Neuronal stem cell (in vitro differentiated cells): ENCODE measurements around the gene MICU1.

ENCODE experiments used
- DNase-seq: peaks from one replicate; pipeline ENCODE4 v3.0.0-alpha.2; 2013; ENCODE audit warnings: low spot score
- H2AFZ ChIP-seq: one replicate; pipeline ENCODE4 v1.6.1; 2013; ENCODE audit warnings: mild to moderate bottlenecking, low read length, inconsistent platforms
- H2AK5ac ChIP-seq: 2 replicates; pipeline ENCODE4 v1.6.1; 2013; ENCODE audit warnings: low read depth, mild to moderate bottlenecking, inconsistent platforms, low read length, moderate library complexity, mixed read lengths
- H2BK120ac ChIP-seq: 2 replicates; pipeline ENCODE4 v1.6.1; 2013; ENCODE audit warnings: low read depth, mild to moderate bottlenecking, inconsistent platforms, low read length, moderate library complexity, mixed read lengths
- H2BK12ac ChIP-seq: one replicate; pipeline ENCODE4 v1.6.1; 2013; ENCODE audit warnings: low read length, inconsistent platforms
- H2BK15ac ChIP-seq: 2 replicates; pipeline ENCODE4 v1.6.1; 2013; ENCODE audit warnings: mild to moderate bottlenecking, low read length, inconsistent platforms, mixed read lengths
- H2BK5ac ChIP-seq: one replicate; pipeline ENCODE4 v1.6.1; 2013; ENCODE audit warnings: inconsistent platforms, mild to moderate bottlenecking, low read length, moderate library complexity
- H3K14ac ChIP-seq: one replicate; pipeline ENCODE4 v1.6.1; 2013; ENCODE audit warnings: low read length, inconsistent platforms
- H3K18ac ChIP-seq: 2 replicates; pipeline ENCODE4 v1.6.1; 2013; ENCODE audit warnings: low read length, inconsistent platforms
- H3K23ac ChIP-seq: 2 replicates; pipeline ENCODE4 v1.6.1; 2013; ENCODE audit warnings: low read depth, mild to moderate bottlenecking, mixed read lengths, low read length, inconsistent platforms; ENCODE audit not compliant: poor library complexity
- H3K27ac ChIP-seq: replicated peaks from 3 replicates; pipeline ENCODE4 v1.5.1; 2013; ENCODE audit warnings: low read length, inconsistent platforms
- H3K27me3 ChIP-seq, 3 experiments: 2 replicates each; pipeline ENCODE4 v1.6.1; 2013; ENCODE audit warnings: low read length in 3 of 3, mild to moderate bottlenecking in 2 of 3, inconsistent platforms in 1 of 3, low read depth in 1 of 3, mixed read lengths in 1 of 3, moderate library complexity in 1 of 3; ENCODE audit not compliant: control insufficient read depth in 3 of 3, insufficient read depth in 3 of 3
- H3K36me3 ChIP-seq, 2 donors: replicated peaks in 1 of 2; 2 replicates each; pipeline ENCODE4 v1.6.1; 2013; ENCODE audit warnings: low read length in 2 of 2; ENCODE audit not compliant: control insufficient read depth in 2 of 2, insufficient read depth in 2 of 2
- H3K4ac ChIP-seq: 2 replicates; pipeline ENCODE4 v1.6.1; 2013; ENCODE audit warnings: inconsistent platforms, mild to moderate bottlenecking, low read length, moderate library complexity
- H3K4me1 ChIP-seq, 2 donors: 1 replicate in 1 of 2; 2 replicates in 1 of 2; pipeline ENCODE4 v1.6.1; 2013; ENCODE audit warnings: low read length in 2 of 2, low read depth in 1 of 2; ENCODE audit not compliant: control insufficient read depth in 2 of 2, insufficient read depth in 1 of 2
- H3K4me2 ChIP-seq: one replicate; pipeline ENCODE4 v1.6.1; 2013; ENCODE audit warnings: mild to moderate bottlenecking, low read length, inconsistent platforms; ENCODE audit not compliant: insufficient read depth, poor library complexity, severe bottlenecking
- H3K4me3 ChIP-seq, 2 donors: 2 replicates each; pipeline ENCODE4 v1.5.1; 2013; ENCODE audit warnings: low read length in 2 of 2, mild to moderate bottlenecking in 2 of 2, inconsistent platforms in 1 of 2, moderate library complexity in 1 of 2
- H3K79me1 ChIP-seq: one replicate; pipeline ENCODE4 v1.6.1; 2013; ENCODE audit warnings: low read depth, mild to moderate bottlenecking, inconsistent platforms, low read length, moderate library complexity
- H3K9ac ChIP-seq: one replicate; pipeline ENCODE4 v1.6.1; 2013; ENCODE audit warnings: mild to moderate bottlenecking, low read depth, low read length, inconsistent platforms; ENCODE audit not compliant: poor library complexity
- H3K9me3 ChIP-seq, 2 donors: replicated peaks in 1 of 2; 2 replicates each; pipeline versions ENCODE3 to v1.6.1; 2013; ENCODE audit warnings: low read length in 2 of 2, mild to moderate bottlenecking in 2 of 2, inconsistent platforms in 1 of 2, low read depth in 1 of 2, mixed read lengths in 1 of 2, moderate library complexity in 1 of 2; ENCODE audit not compliant: control insufficient read depth in 2 of 2, insufficient read depth in 1 of 2
- H4K8ac ChIP-seq: one replicate; pipeline ENCODE4 v1.6.1; 2013; ENCODE audit warnings: low read depth, mild to moderate bottlenecking, inconsistent platforms, low read length, moderate library complexity
- H4K91ac ChIP-seq: one replicate; pipeline ENCODE4 v1.6.1; 2013; ENCODE audit warnings: low read length, low read depth, mild to moderate bottlenecking, inconsistent platforms; ENCODE audit not compliant: poor library complexity
- WGBS, 2 donors: extraction: QIAGEN DNeasy Blood & Tissue Kit; methylation state at CpG; one replicate each; pipeline ENCODE4 v1.1.7; 2013; ENCODE audit warnings: missing lambda C conversion rate in 2 of 2, mixed read lengths in 1 of 2; ENCODE audit not compliant: insufficient read length in 2 of 2, insufficient replicate concordance in 1 of 2; ENCODE audit errors: extremely low coverage in 2 of 2; 5-methylcytosine and 5-hydroxymethylcytosine counted together

MICU1 gene

GRCh38 chr10:72323108-72323749 is 302.6 kb downstream of the MICU1 start:
- Histone ChIP-seq H3K9me3 (peaks cover 0 to 2% of the 10 kb centered on the region in 2 donors), H3K79me1 (no peaks in the 10 kb centered on the region), H3K23ac (no peak overlapping the region), H2BK120ac (peak overlapping the region; percentile 1), H3K18ac (peak overlapping the region; percentile 31), H2BK5ac (peak overlapping the region; percentile 88), H3K14ac (no peak overlapping the region), H2BK12ac (no peak overlapping the region), H4K8ac (no peak overlapping the region), H3K9ac (no peak overlapping the region), H3K4ac (no peak overlapping the region), H3K27me3 (peaks cover 0 to 5% (median 0%) of the 10 kb centered on the region in 3 experiments), H2AK5ac (peak overlapping the region; percentile 78), H3K4me3 (no peak overlapping the region), H2AFZ (no peak overlapping the region), H3K4me1 (peaks cover 32 to 38% of the 10 kb centered on the region in 2 donors), H3K4me2 (no peak overlapping the region), H3K36me3 (no peaks in the 10 kb centered on the region), H3K27ac (no peak overlapping the region), H2BK15ac (peak overlapping the region; percentile 68), H4K91ac (no peak overlapping the region)
- no CpG with 5 or more reads among the region's 10 CpGs for WGBS, 2 donors
- DNase-seq: no peak

DNA sequence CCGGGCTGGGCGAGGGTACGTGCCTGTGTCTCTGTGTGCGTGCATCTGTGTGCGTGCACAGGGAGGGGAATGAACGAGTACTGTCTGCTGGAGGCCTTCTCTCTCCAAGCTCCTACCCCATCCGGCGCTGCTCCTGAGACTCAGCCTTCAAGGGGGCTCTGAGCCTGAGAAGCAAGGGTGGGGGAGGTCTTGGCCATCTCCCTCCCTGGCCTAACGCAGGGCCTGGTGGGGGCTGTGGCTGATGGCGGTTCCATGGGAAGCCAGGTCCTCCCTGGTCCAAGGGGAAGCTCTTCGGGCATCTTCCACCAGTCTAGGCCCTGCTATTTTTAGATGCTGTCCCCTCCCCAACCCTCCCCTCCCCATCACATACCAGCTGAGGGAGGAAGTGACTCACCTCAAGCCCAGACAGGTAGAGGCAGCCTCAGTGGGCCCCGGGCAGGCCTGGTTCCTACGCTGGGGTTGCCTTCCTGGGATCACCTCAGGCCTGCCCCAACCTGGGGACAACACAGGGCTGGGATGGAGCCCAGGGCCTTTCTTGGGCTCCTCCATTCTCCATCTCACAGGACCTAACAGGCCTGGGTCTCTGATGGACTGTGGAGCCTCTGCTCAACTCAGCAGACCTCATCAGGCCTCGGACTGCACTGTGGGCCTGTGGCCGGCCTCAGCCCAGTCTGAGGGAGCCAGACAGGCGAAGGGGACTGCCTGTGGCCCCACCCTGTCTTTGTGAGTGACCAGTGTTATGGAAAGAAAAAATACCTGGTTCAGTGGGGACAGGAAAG is 303.4 kb downstream of the MICU1 start:
- Histone ChIP-seq H2BK5ac (no peak overlapping the region), H2BK15ac (peak overlapping the region; percentile 68), H2AK5ac (peak overlapping the region; percentile 78), H3K4me3 (no peak overlapping the region), H3K9me3 (peaks cover 0 to 2% of the 10 kb centered on the region in 2 donors), H2BK120ac (peak overlapping the region; percentile 44), H3K4ac (no peak overlapping the region), H3K23ac (no peak overlapping the region), H3K4me1 (peaks cover 27 to 32% of the 10 kb centered on the region in 2 donors), H3K27me3 (peaks cover 0 to 5% (median 0%) of the 10 kb centered on the region in 3 experiments), H4K91ac (peak overlapping the region; percentile 19), H2AFZ (peak overlapping the region; percentile 15), H3K14ac (peak overlapping the region; percentile 65), H3K9ac (no peak overlapping the region), H3K4me2 (no peak overlapping the region), H3K18ac (peak overlapping the region; percentile 85), H2BK12ac (peak overlapping the region; percentile 97), H3K36me3 (no peaks in the 10 kb centered on the region), H4K8ac (peak overlapping the region; percentile 93), H3K27ac (no peak overlapping the region), H3K79me1 (no peaks in the 10 kb centered on the region)
- no peak for DNase-seq
- no CpG with 5 or more reads among the region's 16 CpGs for WGBS, 2 donors

DNA sequence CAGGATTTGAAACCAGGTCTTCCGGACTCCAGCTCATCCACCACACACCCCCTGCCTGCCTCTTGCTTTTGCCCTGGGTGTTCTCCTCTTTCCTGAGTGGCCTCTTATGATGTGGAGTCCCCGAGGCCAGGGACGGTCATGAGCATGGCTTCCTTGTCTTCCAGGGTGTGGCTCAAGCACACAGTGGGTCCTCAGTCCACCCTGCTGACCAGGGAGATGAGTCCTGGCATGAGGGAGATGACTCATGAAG is 303.9 kb downstream of the MICU1 start:
- WGBS, 2 donors: no CpG with 5 or more reads among the region's 3 CpGs
- H3K27me3 ChIP-seq: peaks cover 0 to 5% (median 0%) of the 10 kb centered on the region in 3 experiments
- no peak overlapping the region for H2BK5ac ChIP-seq
- H3K9me3 ChIP-seq: peaks cover 0 to 2% of the 10 kb centered on the region in 2 donors
- DNase-seq: no peak
- peak overlapping the region; percentile 65 for H3K14ac ChIP-seq
- H2BK12ac ChIP-seq: peak overlapping the region; percentile 97
- no peak overlapping the region for H3K27ac ChIP-seq
- no peak overlapping the region for H3K4me3 ChIP-seq
- H2AFZ ChIP-seq: no peak overlapping the region
- H2BK15ac ChIP-seq: peak overlapping the region; percentile 68
- H4K8ac ChIP-seq: peak overlapping the region; percentile 93
- H2BK120ac ChIP-seq: peak overlapping the region; percentile 44
- no peak overlapping the region for H3K4ac ChIP-seq
- no peak overlapping the region for H3K4me2 ChIP-seq
- H2AK5ac ChIP-seq: peak overlapping the region; percentile 78
- H3K23ac ChIP-seq: no peak overlapping the region
- peak overlapping the region; percentile 85 for H3K18ac ChIP-seq
- no peak overlapping the region for H4K91ac ChIP-seq
- H3K9ac ChIP-seq: no peak overlapping the region
- no peaks in the 10 kb centered on the region for H3K79me1 ChIP-seq
- H3K4me1 ChIP-seq: peaks cover 27 to 32% of the 10 kb centered on the region in 2 donors
- H3K36me3 ChIP-seq: no peaks in the 10 kb centered on the region
